ENCODE results near the gene PPM1D.

- no peak for TF ChIP-seq EZH2 (IDR thresholded peaks at IDR 0.05; ENCODE audit: borderline replicate concordance, low read length)
- TF ChIP-seq, protein P1, sequence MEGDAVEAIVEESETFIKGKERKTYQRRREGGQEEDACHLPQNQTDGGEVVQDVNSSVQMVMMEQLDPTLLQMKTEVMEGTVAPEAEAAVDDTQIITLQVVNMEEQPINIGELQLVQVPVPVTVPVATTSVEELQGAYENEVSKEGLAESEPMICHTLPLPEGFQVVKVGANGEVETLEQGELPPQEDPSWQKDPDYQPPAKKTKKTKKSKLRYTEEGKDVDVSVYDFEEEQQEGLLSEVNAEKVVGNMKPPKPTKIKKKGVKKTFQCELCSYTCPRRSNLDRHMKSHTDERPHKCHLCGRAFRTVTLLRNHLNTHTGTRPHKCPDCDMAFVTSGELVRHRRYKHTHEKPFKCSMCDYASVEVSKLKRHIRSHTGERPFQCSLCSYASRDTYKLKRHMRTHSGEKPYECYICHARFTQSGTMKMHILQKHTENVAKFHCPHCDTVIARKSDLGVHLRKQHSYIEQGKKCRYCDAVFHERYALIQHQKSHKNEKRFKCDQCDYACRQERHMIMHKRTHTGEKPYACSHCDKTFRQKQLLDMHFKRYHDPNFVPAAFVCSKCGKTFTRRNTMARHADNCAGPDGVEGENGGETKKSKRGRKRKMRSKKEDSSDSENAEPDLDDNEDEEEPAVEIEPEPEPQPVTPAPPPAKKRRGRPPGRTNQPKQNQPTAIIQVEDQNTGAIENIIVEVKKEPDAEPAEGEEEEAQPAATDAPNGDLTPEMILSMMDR (conservative IDR thresholded peaks at IDR 0.05 in 1 of 2, IDR thresholded peaks at IDR 0.05 in 1 of 2; ENCODE audit: extremely low read depth in 1 of 2, insufficient read depth in 1 of 2, low read depth in 1 of 2, low read length in 2 of 2): no peak
Observed at GRCh38 chr17:60678118-60678444, 78.1 kb downstream of the PPM1D start.
